GM18870 (cell line): ENCODE results near the gene GRID2IP.
"Not testable (repeated sequence)": the region's sequence is repeated elsewhere in the genome, so short reads cannot be mapped to it uniquely, and the experiment has no call there.

Experiments
- ATAC-seq: cut with Tn5 transposase; IDR thresholded peaks from one replicate; pipeline ENCODE4 v1.9.1; 2021; ENCODE audit warnings: moderate library complexity; ENCODE audit not compliant: unreplicated experiment

Gene GRID2IP

DNA sequence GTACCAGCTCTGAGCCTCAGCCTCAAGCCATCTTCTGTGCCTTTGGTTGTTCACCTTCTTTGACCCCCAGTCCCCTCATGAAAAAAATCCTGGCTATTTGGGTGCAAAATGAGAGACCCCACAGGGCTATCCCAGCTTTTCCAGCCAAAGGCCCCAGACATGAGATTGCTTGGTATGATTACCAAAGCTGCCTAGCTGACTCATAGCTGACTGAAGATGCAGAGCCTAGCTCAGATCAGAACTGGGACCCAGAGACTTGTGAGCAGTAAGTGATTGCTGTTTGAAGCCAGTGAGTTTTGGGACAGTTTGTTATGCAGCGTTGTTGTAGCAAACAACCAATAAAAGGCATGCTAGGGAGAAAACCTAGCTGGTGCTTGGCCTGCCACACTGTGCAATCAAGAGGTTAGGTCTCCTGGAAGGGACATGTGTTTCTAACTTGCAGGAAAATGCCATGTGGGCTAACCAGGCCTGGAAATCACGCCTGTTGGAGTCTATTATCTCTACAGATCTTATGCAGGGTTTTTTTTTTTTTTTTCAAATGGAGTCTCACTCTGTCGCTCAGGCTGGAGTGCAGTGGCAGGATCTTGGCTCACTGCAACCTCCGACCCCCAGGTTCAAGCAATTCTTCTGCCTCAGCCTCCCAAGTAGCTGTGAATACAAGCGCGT, 55.5 kb downstream of the GRID2IP start:
- no peak for ATAC-seq

DNA sequence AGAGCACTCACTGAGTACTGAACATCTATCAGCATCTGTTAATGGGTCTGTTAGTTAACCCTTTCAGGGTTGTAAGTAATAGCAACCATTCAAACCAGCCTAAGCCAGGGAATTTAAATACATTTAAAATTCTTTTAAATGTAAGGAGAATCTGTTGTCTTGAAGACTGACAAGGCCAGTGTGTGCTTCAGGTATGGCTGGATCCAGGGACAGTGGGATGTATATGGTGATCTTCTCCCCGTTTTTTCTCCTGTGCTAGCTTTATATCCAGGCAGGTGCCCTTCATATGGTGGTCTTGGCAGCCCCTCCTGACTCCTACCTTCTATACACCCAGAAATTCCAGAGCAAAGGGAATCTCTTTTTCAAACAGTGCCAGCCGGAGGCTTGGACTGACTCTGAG, 56.9 kb downstream of the GRID2IP start:
- ATAC-seq: no peak

DNA sequence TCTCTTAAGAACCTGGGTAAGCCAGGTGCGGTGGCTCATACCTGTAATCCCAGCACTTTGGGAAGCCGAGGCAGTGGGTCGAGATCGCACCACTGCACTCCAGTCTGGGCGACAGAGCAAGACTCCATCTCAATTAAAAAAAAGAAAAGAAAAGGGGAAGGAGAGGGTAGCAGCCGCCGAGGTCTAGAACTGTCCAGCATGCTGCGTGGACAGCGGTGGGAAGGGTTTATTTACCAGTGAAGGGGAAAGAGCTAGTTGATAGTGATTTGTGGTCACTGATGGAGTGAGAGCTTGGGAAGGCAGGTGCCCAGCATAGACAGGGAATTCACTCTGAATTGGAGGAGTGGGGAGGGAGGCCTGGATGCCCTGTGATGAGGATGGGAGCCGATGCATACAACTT, 60.1 kb downstream of the GRID2IP start:
- no peak for ATAC-seq

DNA sequence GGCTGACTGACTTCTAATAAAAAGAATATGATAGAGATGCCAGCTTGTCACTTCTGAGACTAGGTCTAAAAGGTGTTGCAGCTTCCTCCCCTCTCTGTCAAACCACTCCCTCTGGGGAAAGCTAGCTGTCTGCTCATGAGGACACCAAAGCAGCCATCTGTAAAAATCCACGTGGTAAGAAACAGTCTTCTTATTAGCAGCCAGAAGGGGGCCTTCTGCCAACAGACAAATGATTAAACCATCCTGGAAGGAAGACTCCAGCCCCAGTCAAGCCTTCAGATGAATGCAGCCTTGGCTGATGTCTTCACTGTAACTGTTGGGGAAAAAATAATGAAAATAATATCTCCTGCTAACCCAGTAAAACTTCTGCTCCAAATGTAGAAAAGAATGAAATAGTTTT, 61.6 kb downstream of the GRID2IP start:
- ATAC-seq: no peak

DNA sequence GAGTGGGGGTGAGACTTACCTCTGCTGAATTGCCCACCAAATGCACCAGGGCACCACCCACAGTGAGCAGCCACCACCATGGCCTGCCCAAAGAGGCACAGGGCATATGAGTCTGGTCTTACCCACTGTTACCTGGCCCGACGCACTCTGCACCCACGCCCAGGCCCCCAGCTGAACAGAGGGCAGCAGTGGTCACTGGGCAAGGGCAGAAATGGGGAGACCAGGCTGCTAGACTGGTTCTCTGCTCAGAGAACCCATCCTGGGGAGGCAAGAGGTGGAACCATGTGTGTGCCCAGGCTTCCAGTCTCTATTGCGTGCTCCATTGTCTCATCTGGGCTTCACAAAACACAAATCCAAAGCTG, 64.1 kb downstream of the GRID2IP start:
- no peak for ATAC-seq

DNA sequence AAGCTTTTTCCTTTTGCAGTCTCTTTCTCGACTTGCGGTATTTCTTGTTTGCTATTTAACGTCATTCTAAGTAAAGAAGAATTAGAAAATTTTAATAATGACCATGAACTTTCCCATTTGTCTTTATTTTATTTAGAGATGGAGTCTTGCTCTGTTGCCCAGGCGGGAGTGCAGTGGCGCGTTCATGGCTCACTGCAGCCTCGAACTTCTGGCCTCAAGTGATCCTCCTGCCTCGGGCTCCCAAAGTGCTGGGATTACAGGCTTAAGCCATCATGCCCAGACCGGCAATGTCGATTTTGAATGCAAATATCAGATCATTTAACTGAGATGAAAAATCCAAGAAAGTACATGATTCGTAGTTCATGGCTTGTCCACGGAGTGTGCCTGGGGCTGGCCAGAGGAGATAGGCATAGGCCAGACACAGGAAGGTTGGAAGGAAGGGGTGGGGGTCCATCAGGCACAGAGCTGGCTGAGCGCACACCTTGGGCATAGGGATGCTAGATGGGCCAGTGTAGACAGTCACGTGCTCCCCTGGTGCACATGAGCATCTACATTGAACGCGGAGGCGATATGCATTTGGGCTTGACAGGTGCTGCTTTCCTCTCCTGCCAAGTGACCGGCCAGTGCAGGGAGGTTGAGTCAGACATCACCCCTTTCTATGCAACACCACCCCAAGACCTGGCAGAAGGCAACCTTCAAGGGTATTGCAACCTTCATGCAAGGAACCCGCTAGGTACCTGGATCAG, 64.7 kb downstream of the GRID2IP start:
- no peak for ATAC-seq

DNA sequence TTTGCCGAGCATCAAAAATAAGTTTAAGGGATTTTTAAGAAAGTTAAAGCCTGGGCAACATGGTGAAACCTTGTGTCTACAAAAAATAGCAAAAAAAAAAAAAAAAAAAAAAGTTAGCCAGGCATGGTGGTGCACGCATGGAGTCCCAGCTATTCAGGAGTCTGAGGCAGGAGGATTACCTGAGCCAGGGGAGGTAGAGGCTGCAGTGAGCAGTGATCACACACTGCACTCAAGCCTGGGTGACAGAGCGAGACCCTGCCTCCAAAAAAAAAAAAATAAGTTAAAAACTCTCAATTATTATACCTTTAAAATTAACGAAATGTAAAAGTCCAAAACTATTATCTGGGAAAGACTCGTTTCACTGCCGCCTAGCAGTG, 68.5 kb downstream of the GRID2IP start:
- peak; percentile 26 for ATAC-seq

DNA sequence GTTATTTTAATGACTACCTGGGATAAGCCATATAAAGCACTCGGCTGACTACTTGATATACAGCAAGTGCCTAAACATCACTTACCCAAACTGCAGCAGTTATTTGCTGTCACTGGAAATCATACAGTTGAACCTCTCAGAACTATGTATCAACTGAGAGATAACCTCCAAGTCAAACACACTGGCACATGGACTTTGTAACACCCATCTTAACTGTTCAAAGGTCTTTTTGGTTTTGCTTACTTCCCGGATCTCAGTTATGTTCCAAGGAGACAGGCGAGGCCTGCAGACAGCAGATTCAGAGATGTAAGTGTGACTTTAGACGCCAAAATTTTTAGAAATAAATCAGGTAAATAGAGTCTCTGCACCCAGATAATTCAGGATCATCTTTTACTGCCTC, 69.0 kb downstream of the GRID2IP start:
- no peak for ATAC-seq

DNA sequence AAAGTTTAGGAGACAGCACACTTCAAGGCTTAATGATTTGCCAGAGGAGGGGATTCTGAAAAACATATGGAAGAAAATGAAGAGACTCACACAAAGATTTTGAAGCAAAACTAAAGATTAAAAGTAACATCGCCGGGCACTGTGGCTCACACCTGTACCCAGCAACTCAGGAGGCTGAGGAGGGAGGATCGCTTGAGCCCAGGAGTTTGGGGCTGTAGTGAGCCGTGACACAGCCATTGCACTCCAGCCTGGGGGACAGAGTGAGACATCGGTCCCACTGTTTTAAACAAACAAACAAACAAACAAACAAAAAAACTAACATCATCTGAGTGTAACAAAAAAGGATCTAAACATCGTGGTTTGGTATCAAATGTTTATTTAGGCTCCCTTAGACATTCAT, 69.8 kb downstream of the GRID2IP start:
- ATAC-seq: no peak

DNA sequence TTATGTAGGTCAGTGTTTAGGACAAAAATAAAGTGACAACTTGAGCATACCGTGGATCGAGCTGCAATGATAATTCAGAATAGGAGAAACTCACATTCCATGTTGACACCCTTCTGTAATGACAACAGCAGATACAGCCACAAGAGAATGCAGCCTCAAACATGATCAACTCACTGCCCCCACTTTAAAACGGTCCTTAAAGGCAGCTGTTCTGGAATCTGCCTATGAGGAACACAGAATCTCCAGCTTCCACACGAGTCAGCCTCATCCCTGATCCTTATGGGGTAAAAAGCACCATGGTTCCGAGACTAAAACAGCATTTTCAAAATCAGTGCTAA, 71.0 kb downstream of the GRID2IP start:
- no peak for ATAC-seq

DNA sequence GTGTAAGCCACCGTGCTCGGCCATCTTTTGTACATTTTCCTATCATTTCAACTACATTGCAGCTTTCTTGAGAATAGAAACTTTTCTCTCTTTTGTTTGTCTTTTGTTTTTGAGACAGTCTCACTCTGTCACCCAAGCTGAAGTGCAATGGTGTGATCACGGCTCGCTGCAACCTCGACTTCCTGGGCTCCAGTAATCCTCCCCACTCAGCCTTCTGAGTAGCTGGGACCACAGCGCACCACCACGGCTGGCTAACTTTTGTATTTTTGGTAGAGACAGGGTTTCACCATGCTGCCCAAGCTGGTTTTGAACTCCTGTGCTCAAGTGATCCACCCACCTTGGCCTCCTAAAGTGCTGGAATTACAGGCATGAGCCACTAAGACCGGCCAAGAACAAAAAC, 72.2 kb downstream of the GRID2IP start:
- ATAC-seq: no peak

DNA sequence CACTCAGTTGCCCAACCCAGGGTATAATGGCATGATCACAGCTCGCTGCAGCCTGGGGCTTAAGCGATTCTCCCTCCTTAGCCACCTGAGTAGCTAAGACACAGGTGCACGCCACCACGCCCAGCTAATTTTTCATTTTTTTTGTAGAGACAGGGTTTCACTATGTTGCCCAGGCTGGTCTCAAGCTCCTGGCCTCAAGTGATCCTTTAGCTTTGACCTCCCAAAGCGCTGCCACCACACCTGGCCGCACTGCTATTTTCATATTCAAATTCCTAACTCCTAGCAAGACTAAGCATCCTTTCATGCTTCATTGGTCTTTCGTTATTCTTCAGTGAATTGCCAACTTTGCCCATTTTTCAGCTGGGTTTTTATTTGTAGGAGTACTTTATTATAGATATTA, 73.1 kb downstream of the GRID2IP start:
- ATAC-seq: no peak

DNA sequence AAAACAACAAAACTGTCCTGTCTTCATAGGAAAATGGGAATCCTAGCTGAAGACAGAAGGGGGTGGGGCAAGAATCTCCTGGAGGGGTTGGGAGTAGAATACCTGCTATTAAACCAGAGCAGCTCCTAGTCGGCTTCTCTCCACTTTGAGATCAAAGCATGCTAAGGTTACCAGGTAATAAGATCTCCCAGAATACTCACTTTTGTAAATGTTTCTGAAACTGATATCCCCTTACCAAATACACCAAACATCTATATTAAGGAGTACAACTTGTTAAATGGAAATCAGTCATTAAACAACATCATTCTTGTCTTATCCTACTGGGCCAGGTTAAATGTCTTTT, 74.0 kb downstream of the GRID2IP start:
- no peak for ATAC-seq

DNA sequence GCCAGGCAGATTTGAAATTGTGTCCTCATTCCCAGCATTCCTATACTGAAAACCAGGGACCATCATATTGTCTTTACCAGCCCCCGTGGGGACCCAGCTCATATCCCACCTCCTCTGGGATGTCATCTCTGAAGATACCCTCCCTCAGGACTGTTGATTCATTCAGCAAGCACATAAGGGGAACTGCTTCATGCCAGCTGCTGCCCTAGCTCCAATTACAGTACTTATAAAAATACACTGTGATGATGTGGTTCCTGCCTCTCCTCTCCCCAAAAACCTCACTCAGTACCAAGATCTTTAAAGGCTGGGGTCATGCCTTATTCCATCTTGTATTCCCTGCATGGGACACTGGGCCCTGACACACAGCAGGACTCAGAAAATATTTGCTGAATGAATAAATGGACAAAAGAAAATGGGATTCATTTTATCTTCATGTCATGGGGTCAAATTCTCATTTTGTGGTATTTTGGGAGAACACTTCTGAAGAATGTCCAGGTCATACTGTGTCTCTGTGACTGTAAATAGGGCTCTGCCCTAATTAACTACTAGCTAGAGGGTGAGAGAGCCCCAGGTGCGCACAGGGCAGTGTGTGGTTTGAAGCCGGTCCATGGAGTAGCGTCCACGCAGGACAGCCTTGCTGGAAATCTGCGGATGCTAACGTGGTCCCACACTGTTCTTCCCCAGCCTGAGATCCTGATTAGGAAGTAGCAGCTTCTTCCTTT, 74.5 kb downstream of the GRID2IP start:
- no peak for ATAC-seq

DNA sequence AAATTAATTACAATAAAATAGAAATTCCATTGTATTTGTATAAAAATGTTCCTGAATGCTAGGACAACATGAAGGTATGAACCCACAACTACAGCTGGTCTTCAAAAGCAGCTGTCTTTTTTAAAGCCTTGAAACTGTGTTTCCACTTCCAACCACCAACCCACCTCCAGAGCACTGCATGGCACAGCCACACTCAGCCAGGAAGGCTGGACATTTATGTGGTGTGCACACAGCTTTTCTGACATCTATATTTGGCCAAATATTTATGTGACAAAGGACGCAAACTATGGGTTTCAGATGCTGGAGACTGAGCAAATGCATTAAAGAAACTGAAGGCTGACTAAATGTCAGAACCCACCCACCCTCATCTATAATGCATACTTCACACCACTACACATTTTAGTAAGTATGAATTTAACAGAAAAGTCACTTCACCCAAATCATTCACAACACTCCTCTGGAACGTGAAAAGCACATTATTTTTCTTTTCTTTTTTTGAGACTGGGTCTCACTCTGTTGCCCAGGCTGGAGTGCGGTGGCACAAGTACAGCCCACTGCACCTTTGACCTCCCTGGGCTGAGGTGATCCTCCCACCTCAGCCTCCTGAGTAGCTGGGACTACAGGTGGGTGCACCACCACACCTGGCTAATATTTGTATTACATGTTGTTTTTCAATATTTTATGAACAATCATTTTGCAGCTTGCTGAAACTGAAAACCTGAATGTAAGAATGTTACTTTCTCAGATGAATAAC, 75.7 kb downstream of the GRID2IP start:
- no peak for ATAC-seq

DNA sequence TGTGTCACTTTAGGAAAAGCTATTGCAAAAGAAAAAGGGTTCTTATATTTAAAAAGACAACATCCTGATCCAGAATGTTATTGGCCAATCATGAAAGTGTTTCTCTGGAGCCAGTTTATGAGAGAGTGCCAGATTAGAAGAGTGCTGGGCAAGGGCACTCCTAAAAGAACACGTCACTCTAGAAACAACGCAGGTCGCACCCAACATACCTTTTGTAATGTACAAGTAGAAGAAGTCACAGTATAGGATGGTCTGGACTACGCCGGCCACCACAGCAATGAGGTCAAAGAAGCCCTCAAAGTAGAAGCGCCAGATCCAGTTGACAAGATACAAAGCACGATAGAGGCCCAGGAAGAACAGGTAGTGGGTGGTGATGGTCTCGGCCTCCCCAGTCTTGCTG, 85.4 kb downstream of the GRID2IP start:
- no peak for ATAC-seq

DNA sequence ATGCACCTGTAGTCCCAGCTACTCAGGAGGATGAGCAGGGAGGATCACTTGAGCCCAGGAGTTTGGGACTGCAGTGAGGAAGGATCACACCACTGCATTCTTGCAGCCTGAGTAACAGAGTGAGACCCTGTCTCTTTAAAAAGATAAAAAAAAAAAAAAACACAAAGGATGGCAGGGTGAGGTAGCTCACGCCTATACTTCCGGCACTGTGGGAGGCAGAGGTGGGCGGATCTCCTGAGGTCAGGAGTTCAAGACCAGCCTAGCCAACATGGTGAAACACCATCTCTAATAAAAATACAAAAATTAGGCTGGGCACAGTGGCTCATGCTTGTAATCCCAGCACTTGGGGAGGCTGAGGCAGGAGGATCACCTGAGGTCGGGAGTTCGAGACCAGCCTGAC, 87.7 kb downstream of the GRID2IP start:
- ATAC-seq: not testable (repeated sequence)

DNA sequence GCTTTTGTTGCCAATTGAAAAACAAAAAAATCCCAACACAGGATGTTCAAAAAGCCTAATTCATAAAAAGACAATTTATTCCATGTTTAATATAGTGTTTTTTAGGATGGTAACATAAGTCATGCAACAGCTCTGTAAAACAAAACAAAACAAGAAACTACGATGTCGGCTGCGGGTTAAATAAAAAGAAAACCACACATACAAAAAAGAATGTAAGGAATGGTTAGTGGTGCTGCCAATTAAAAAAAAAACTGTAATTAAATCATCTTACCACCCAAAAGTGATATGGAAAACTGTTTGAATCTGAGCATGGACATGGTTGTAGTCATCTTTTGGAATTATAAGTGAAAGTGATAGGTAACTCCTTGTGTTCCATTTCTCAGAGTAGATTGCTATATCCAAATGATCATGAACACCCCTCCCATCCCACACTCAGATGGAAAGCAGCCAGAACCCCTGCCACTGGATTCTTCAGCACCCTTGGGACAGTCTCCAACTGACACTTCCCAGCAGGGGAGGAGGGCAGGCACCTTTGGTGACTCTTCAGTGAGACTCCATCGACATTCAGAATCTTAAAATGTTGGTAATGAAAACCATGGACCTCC, 89.2 kb downstream of the GRID2IP start:
- ATAC-seq: no peak

DNA sequence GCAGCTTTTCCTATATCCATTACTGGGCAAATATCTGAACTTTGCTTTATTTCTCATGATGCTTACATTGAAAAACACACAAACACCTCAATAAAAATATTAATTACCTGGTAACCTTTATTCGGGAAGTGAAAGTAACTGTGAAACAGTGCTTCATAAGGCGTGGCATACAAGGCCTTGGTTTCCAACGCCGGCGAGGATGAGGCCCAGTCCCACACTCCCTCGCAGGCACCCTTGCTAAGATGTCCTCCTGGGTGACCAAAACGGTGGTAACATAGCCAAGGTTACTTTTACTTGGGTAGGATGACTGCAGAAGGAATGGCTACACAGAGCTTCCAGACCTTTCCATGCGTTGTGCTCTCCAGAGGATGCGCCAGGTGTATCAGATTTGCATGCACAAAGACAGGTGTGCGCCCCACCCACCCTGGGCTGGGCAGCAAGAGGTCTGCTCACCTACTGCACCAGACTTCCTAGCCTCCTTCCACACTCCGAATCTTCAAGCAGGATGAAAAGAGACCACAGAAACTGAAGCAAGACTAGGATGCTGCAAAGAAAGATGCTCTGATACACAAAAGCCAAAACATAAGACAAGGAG, 90.2 kb downstream of the GRID2IP start:
- no peak for ATAC-seq

DNA sequence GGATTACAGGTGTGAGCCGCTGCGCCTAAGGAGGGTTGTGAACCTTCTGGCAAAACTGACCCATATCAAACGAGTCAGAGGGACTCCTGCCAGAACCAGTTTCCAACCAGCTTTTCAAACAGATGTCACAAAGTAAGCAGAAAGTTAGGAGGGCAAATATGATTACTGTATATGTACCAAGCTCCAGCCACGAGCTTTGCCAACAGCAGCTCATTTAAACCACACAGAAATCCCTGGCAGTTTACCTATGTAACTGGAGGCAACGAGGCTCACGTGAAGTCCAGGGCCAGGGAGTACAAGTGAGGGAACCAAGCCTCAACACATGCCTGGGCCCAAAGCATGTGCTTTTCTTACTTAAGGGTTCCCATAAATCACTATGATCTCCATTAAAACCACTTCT, 91.0 kb downstream of the GRID2IP start:
- no peak for ATAC-seq

DNA sequence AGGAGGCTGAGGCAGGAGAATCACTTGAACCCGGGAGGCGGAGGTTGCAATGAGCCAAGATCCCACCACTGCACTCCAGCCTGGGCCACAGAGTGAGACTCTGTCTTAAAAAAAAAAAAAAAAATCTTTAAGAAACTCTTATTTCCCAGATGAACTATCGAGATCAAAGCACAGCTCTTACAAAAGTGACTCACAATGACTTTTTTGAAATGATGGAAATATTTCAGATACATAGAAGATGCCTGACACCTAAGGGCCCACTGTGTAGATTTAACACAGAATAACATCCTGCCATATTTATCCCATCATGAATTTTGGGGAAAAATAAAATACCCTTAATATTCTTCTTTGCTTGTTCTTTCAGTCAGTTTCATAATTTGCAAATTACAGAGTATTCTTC, 92.6 kb downstream of the GRID2IP start:
- not testable (repeated sequence) for ATAC-seq
